ENCODE measurements around the gene SLC6A8.

The SLC6A8 gene

GRCh38 chrX:153640736-153641575 is 46.8 kb upstream of the SLC6A8 start:
- H3K27ac Mint-ChIP-seq = no peak overlapping the region
- TF ChIP-seq, protein P1, sequence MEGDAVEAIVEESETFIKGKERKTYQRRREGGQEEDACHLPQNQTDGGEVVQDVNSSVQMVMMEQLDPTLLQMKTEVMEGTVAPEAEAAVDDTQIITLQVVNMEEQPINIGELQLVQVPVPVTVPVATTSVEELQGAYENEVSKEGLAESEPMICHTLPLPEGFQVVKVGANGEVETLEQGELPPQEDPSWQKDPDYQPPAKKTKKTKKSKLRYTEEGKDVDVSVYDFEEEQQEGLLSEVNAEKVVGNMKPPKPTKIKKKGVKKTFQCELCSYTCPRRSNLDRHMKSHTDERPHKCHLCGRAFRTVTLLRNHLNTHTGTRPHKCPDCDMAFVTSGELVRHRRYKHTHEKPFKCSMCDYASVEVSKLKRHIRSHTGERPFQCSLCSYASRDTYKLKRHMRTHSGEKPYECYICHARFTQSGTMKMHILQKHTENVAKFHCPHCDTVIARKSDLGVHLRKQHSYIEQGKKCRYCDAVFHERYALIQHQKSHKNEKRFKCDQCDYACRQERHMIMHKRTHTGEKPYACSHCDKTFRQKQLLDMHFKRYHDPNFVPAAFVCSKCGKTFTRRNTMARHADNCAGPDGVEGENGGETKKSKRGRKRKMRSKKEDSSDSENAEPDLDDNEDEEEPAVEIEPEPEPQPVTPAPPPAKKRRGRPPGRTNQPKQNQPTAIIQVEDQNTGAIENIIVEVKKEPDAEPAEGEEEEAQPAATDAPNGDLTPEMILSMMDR (IDR thresholded peaks at IDR 0.05; ENCODE audit: unreplicated experiment in 3 of 3) = no peak

GRCh38 chrX:153641627-153642026 is 46.1 kb upstream of the SLC6A8 start:
- Mint-ChIP-seq H3K9me3 (peaks cover 5% of the 10 kb centered on the region), H3K4me1 (peaks cover 13% of the 10 kb centered on the region), H3K36me3 (ENCODE audit: low read depth) (no peaks in the 10 kb centered on the region), H3K4me3 (peak overlapping the region; percentile 10 to 59 (median 43)), H3K27me3 (ENCODE audit: low read depth) (peaks cover 44% of the 10 kb centered on the region), H3K27ac (no peak overlapping the region)
- TF ChIP-seq, protein P1 (IDR thresholded peaks at IDR 0.05; ENCODE audit: unreplicated experiment in 3 of 3) = no peak

More at GRCh38 chrX:153640736-153641575, 46.8 kb upstream of the SLC6A8 start:
- peaks cover 13% of the 10 kb centered on the region for H3K4me1 Mint-ChIP-seq
- peaks cover 5% of the 10 kb centered on the region for H3K9me3 Mint-ChIP-seq
- H3K36me3 Mint-ChIP-seq (ENCODE audit: low read depth) = no peaks in the 10 kb centered on the region
- H3K4me3 Mint-ChIP-seq = peak overlapping the region in 2 of 3 experiments; percentile 43 to 48
- H3K27me3 Mint-ChIP-seq (ENCODE audit: low read depth) = peaks cover 39% of the 10 kb centered on the region

GRCh38 chrX:153642051-153642654 is 45.6 kb upstream of the SLC6A8 start:
- Mint-ChIP-seq H3K36me3 (ENCODE audit: low read depth) (no peaks in the 10 kb centered on the region), H3K9me3 (peaks cover 5% of the 10 kb centered on the region)
- TF ChIP-seq, protein P1 (IDR thresholded peaks at IDR 0.05; ENCODE audit: unreplicated experiment in 3 of 3) = no peak

DNA sequence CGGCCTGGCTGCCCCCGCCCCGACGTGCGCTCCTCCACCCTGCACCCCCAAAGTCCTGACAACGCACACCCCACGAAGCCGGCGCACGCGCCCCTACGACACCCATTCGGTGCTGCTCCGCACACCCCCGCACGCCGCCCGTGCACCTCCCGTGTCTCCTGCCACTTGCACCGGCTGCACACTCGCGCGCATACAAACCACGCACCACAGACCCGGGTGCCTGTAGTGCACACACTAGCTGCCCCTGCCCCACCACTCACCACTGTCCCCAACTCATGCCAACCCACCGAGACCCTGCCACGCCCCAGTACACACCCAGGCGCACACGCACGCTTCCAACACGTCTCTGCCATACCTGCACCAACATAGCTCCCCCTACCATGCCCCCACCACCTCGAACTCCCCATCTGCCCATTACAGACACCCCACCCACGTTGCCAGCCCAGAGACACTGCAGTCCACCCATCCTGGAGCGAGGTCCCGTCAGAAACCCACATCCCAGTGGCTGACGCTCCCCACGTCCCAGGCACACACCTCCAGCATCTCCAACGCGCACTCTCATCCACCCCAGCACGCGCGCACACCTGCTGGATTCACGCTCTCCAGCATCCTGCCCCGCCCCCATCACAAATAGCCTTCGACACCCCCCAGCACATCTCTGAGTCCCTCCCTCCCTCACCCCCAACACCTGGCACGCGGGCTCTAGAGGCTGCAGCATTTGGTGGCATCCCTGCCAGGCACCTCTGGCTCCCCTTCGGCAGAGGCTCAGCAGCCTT is 44.9 kb upstream of the SLC6A8 start:
- H3K27ac Mint-ChIP-seq = peak overlapping the region in 1 of 3 experiments; percentile 56
- H3K9me3 Mint-ChIP-seq = peaks cover 5% of the 10 kb centered on the region
- TF ChIP-seq, protein P1 (IDR thresholded peaks at IDR 0.05; ENCODE audit: unreplicated experiment in 3 of 3) = no peak
- H3K27me3 Mint-ChIP-seq (ENCODE audit: low read depth) = peaks cover 48% of the 10 kb centered on the region
- peak overlapping the region; percentile 66 to 77 (median 75) for H3K4me3 Mint-ChIP-seq
- peaks cover 10% of the 10 kb centered on the region for H3K4me1 Mint-ChIP-seq
- no peaks in the 10 kb centered on the region for H3K36me3 Mint-ChIP-seq (ENCODE audit: low read depth)

More at GRCh38 chrX:153642051-153642654, 45.6 kb upstream of the SLC6A8 start:
- Mint-ChIP-seq H3K4me1 (peaks cover 13% of the 10 kb centered on the region), H3K27ac (no peak overlapping the region), H3K27me3 (ENCODE audit: low read depth) (peaks cover 44% of the 10 kb centered on the region), H3K4me3 (no peak overlapping the region)

DNA sequence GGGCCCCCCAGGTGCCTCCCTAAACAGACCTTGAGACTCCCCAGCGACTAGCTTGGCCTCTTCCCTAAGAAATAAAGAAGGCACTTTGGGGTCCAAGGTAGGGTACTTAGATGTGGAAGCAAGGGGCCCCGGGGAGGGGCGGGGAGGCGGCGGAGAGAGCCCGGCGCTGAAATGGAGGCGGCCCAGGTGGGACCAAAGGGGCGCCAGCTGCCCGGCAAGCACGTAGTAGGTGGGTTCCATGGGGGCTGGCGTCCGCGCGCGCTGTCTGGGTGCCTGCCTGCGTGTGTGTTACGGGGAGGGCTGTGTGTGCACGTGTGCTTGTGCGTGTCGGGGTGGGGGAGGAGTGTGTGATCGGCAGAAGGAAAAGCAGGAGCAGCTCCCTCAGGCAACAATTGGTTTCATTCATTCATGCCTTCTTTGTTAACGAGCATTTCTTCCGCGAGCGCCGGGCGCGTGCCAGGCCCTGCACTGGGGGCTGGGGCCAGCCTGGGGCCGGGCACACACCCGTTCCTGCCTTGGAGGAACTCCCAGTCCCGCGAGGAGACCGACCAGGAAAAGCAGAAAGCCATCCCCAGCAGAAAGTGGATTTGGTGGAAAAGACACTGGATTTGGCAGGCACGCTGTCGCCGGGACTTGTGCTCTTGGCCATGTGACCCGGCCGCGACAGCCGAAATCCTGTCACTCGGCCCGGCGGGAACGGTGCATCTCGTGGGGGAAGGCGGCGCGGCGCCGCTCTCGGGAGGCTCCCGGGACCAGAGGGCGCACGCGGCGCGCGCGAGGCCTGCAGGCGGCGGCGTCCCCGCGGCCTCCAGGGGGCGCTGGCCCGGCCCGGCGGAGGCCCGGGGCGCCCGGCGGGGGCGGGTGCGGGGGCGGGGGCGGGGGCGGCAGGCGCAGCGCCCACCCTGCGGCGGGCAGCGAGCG is 44.0 kb upstream of the SLC6A8 start:
- Mint-ChIP-seq H3K27ac (peak overlapping the region in 1 of 3 experiments; percentile 50), H3K4me1 (peaks cover 7% of the 10 kb centered on the region), H3K36me3 (ENCODE audit: low read depth) (no peaks in the 10 kb centered on the region), H3K27me3 (ENCODE audit: low read depth) (peaks cover 53% of the 10 kb centered on the region), H3K4me3 (peak overlapping the region; percentile 60 to 77 (median 71)), H3K9me3 (peaks cover 5% of the 10 kb centered on the region)
- TF ChIP-seq, protein P1 (IDR thresholded peaks at IDR 0.05; ENCODE audit: unreplicated experiment in 3 of 3) = peak in 1 of 3 experiments; percentile 24
